Rectal smooth muscle tissue (tissue), 1 donor: ENCODE results near the gene RYK.
"Not testable (repeated sequence)": the region's sequence is repeated elsewhere in the genome, so short reads cannot be mapped to it uniquely, and the experiment has no call there.

Experiments used
- H3K27ac ChIP-seq: one replicate; pipeline ENCODE4 v1.7.0; 2013; ENCODE audit warnings: low read depth, low read length, inconsistent platforms
- H3K27me3 ChIP-seq: one replicate; pipeline ENCODE4 v1.7.0; 2013; ENCODE audit warnings: low read length; ENCODE audit not compliant: control insufficient read depth, insufficient read depth
- H3K36me3 ChIP-seq: one replicate; pipeline ENCODE4 v1.7.0; 2013; ENCODE audit warnings: low read length; ENCODE audit not compliant: control insufficient read depth, insufficient read depth
- H3K4me1 ChIP-seq: one replicate; pipeline ENCODE4 v1.7.0; 2013; ENCODE audit warnings: low read length; ENCODE audit not compliant: control insufficient read depth, insufficient read depth
- H3K4me3 ChIP-seq: one replicate; pipeline ENCODE4 v1.7.0; 2013; ENCODE audit warnings: low read length
- H3K9ac ChIP-seq: one replicate; pipeline ENCODE4 v1.7.0; 2013; ENCODE audit warnings: low read length

The RYK gene

GRCh38 chr3:134231131-134231530, 19.5 kb downstream of the RYK start:
- Histone ChIP-seq H3K36me3 (no peaks in the 10 kb centered on the region), H3K27ac (no peak overlapping the region), H3K27me3 (no peaks in the 10 kb centered on the region), H3K4me1 (peaks cover 13% of the 10 kb centered on the region), H3K4me3 (no peak overlapping the region), H3K9ac (no peak overlapping the region)

- Histone ChIP-seq H3K36me3 (no peaks in the 10 kb centered on the region), H3K27me3 (no peaks in the 10 kb centered on the region), H3K4me1 (no peaks in the 10 kb centered on the region), H3K9ac (no peak overlapping the region), H3K4me3 (no peak overlapping the region), H3K27ac (no peak overlapping the region)
Observed at GRCh38 chr3:134229038-134229437, 21.6 kb downstream of the RYK start.

GRCh38 chr3:134228479-134228878, 22.2 kb downstream of the RYK start:
- Histone ChIP-seq H3K4me3 (no peak overlapping the region), H3K9ac (no peak overlapping the region), H3K27me3 (no peaks in the 10 kb centered on the region), H3K36me3 (no peaks in the 10 kb centered on the region), H3K4me1 (no peaks in the 10 kb centered on the region), H3K27ac (no peak overlapping the region)

DNA sequence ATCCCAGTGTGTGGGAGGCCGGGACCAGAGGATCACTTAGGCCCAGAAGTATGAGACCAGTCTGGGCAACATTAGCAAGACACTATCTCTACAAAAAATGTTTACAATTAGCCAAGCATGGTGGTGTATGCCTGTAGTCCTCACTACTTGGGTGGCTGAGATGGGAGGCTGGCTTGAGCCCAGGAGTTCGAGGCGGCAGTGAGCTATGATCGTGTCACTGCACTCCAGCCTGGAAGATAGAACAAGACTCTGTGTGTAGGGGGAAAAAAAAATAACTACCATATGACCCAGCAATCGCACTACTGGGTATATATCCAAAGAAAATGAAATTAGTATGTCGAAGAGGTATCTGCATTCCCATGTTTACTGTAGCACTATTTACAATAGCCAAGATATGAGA, 22.6 kb downstream of the RYK start:
- Histone ChIP-seq H3K27ac (no peak overlapping the region), H3K4me3 (no peak overlapping the region), H3K9ac (no peak overlapping the region), H3K4me1 (peaks cover under 1% of the 10 kb centered on the region), H3K27me3 (no peaks in the 10 kb centered on the region), H3K36me3 (no peaks in the 10 kb centered on the region)

DNA sequence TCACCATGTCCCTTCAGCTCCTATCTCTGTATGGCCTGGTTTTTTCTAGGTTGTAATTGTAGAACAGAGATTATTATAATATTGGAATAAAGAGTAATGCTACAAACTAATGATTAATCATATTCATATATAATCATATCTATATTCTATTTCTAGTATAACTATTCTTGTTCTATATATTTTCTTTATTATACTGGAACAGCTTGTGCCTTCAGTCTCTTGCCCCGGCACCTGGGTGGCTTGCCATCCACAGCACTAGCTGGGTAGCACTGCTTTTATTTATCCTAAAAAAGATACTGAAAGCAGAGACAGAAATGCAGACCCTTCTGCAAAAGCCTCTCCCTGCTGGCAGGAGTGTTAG, 25.9 kb downstream of the RYK start:
- not testable (repeated sequence) for H3K9ac ChIP-seq, H3K4me1 ChIP-seq, H3K27me3 ChIP-seq, H3K4me3 ChIP-seq, H3K27ac ChIP-seq, H3K36me3 ChIP-seq

GRCh38 chr3:134222835-134223234, 27.8 kb downstream of the RYK start:
- H3K27me3 ChIP-seq = no peaks in the 10 kb centered on the region
- H3K4me3 ChIP-seq = no peak overlapping the region
- H3K9ac ChIP-seq = no peak overlapping the region
- no peak overlapping the region for H3K27ac ChIP-seq
- H3K4me1 ChIP-seq = peaks cover 4% of the 10 kb centered on the region
- H3K36me3 ChIP-seq = no peaks in the 10 kb centered on the region

DNA sequence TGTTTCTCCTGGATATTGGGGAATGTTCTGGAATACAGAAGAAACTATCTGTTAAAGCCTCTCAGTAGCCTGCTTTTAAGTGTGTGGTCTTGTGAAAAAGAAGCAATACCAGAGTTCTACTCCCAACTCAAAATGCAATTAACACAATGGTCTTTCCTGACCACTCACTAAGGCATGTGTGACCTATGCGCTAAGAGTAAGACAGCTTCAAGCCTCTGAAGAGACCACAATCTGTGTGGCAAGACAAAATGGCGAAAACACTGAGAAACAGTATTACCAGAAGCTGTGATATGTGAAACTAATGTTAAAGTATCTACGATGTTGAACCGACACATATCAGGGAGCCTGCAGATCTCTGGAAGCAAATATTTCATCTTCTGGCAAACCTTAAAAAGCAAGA, 33.8 kb downstream of the RYK start:
- no peaks in the 10 kb centered on the region for H3K36me3 ChIP-seq
- H3K27me3 ChIP-seq = no peaks in the 10 kb centered on the region
- no peak overlapping the region for H3K4me3 ChIP-seq
- H3K4me1 ChIP-seq = no peaks in the 10 kb centered on the region
- no peak overlapping the region for H3K27ac ChIP-seq
- no peak overlapping the region for H3K9ac ChIP-seq

GRCh38 chr3:134216191-134216764, 34.4 kb downstream of the RYK start:
- H3K27ac ChIP-seq = no peak overlapping the region
- no peak overlapping the region for H3K9ac ChIP-seq
- H3K4me3 ChIP-seq = no peak overlapping the region
- no peaks in the 10 kb centered on the region for H3K36me3 ChIP-seq
- no peaks in the 10 kb centered on the region for H3K27me3 ChIP-seq
- H3K4me1 ChIP-seq = no peaks in the 10 kb centered on the region

DNA sequence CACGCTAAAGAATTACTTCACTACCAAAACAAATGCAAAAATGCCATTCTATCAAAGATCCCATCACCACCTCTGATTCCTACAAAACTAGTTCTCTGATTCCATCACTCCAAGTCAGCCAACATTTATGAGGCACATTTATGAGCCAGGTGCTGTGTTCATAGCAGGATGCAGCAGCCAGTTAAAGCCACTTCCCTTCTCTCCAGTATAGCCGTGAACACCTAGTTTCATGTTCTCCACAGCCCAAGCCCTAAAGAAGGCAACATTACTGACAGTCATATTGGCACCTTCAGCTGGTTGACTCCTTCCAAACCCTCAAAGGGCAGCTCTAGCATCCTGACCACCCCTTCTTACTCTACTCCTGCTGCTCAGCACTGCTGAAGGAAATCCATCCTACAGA, 36.4 kb downstream of the RYK start:
- H3K27me3 ChIP-seq = no peaks in the 10 kb centered on the region
- H3K4me1 ChIP-seq = no peaks in the 10 kb centered on the region

GRCh38 chr3:134212967-134213665, 37.5 kb downstream of the RYK start:
- H3K4me1 ChIP-seq = no peaks in the 10 kb centered on the region
- H3K9ac ChIP-seq = no peak overlapping the region
- no peaks in the 10 kb centered on the region for H3K27me3 ChIP-seq
- H3K27ac ChIP-seq = no peak overlapping the region
- no peak overlapping the region for H3K4me3 ChIP-seq
- H3K36me3 ChIP-seq = peaks cover 3% of the 10 kb centered on the region

More for the DNA sequence above, 36.4 kb downstream of the RYK start:
- Histone ChIP-seq H3K27ac (no peak overlapping the region), H3K4me3 (no peak overlapping the region), H3K36me3 (peaks cover 3% of the 10 kb centered on the region), H3K9ac (no peak overlapping the region)

- H3K36me3 ChIP-seq = peaks cover 3% of the 10 kb centered on the region
- H3K27ac ChIP-seq = no peak overlapping the region
- H3K4me1 ChIP-seq = no peaks in the 10 kb centered on the region
Observed at GRCh38 chr3:134211797-134212196, 38.9 kb downstream of the RYK start.

GRCh38 chr3:134205451-134205850, 45.2 kb downstream of the RYK start:
- Histone ChIP-seq H3K4me3 (no peak overlapping the region), H3K27me3 (no peaks in the 10 kb centered on the region), H3K27ac (no peak overlapping the region), H3K4me1 (no peaks in the 10 kb centered on the region), H3K9ac (no peak overlapping the region), H3K36me3 (peaks cover 5% of the 10 kb centered on the region)

More at GRCh38 chr3:134211797-134212196, 38.9 kb downstream of the RYK start:
- no peak overlapping the region for H3K9ac ChIP-seq
- H3K4me3 ChIP-seq = no peak overlapping the region
- H3K27me3 ChIP-seq = no peaks in the 10 kb centered on the region
